ENCODE data around the gene CADM1. TPM values are rescaled to one million over a fixed set of nuclear protein-coding genes. Genes with fewer than 3 reads are reported as not detected.

Gene CADM1
- total and polyA plus RNA-seq, 5 donors = 14.8 to 42.6 (median 31.9) TPM

GRCh38 chr11:115145324-115145723, 358.9 kb downstream of the CADM1 start:
- no peak for ATAC-seq

DNA sequence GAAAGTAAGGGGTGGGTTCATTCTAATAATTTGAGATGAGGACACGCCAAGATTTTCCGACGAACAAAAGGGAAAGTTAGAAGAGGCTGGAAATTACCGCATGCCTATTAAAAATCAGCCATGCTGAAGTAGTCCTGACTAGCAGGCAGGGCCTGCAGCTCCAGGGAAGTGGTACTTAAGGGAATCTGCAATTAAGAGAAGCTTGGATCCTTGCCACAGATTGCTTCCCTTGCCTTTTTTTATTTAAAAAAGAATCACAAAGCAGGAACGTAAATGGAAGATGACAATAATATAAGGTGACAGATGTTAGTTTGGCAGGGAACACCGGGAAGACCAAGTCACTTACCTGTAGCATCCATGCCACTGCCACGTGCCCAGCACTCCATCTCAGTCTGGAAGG, 359.3 kb downstream of the CADM1 start:
- H3K27ac ChIP-seq (ENCODE audit: low read length) = no peak overlapping the region
- no peak for ATAC-seq
- no peak overlapping the region for H3K4me3 ChIP-seq (ENCODE audit: low read length)
- DNase-seq = no peak
- H3K27me3 ChIP-seq (ENCODE audit: control insufficient read depth, insufficient read depth) = no peaks in the 10 kb centered on the region
- H3K4me1 ChIP-seq (ENCODE audit: control insufficient read depth, insufficient read depth, low read length) = no peaks in the 10 kb centered on the region
- no peaks in the 10 kb centered on the region for H3K9me3 ChIP-seq (ENCODE audit: control insufficient read depth, low read length)
- intact Hi-C loops (cut with DNase I) = no loop called here
- WGBS = 73% methylated on average over 7 of the region's 7 CpGs

More at GRCh38 chr11:115145324-115145723, 358.9 kb downstream of the CADM1 start:
- no peak overlapping the region for H3K4me3 ChIP-seq (ENCODE audit: low read length)
- intact Hi-C loops (cut with DNase I) = no loop called here
- 81% methylated on average over 8 of the region's 8 CpGs for WGBS
- H3K27me3 ChIP-seq (ENCODE audit: control insufficient read depth, insufficient read depth) = no peaks in the 10 kb centered on the region
- no peaks in the 10 kb centered on the region for H3K4me1 ChIP-seq (ENCODE audit: control insufficient read depth, insufficient read depth, low read length)
- no peaks in the 10 kb centered on the region for H3K9me3 ChIP-seq (ENCODE audit: control insufficient read depth, low read length)
- DNase-seq = no peak
- no peak overlapping the region for H3K27ac ChIP-seq (ENCODE audit: low read length)

GRCh38 chr11:115144014-115144413, 360.2 kb downstream of the CADM1 start:
- Histone ChIP-seq H3K27me3 (ENCODE audit: control insufficient read depth, insufficient read depth) (no peaks in the 10 kb centered on the region), H3K9me3 (ENCODE audit: control insufficient read depth, low read length) (no peaks in the 10 kb centered on the region), H3K27ac (ENCODE audit: low read length) (no peak overlapping the region), H3K4me3 (ENCODE audit: low read length) (no peak overlapping the region), H3K4me1 (ENCODE audit: control insufficient read depth, insufficient read depth, low read length) (no peaks in the 10 kb centered on the region)
- ATAC-seq (no peak), DNase-seq (no peak)
- WGBS = 89% methylated on average over 5 of the region's 5 CpGs
- intact Hi-C loops (cut with DNase I) = no loop called here

GRCh38 chr11:115141231-115142114, 362.7 kb downstream of the CADM1 start:
- Histone ChIP-seq H3K4me1 (ENCODE audit: control insufficient read depth, insufficient read depth, low read length) (no peaks in the 10 kb centered on the region), H3K4me3 (ENCODE audit: low read length) (no peak overlapping the region), H3K27me3 (ENCODE audit: control insufficient read depth, insufficient read depth) (no peaks in the 10 kb centered on the region), H3K27ac (ENCODE audit: low read length) (no peak overlapping the region), H3K9me3 (ENCODE audit: control insufficient read depth, low read length) (no peaks in the 10 kb centered on the region)
- ATAC-seq = no peak
- WGBS = 84% methylated on average over 13 of the region's 13 CpGs
- intact Hi-C loops (cut with DNase I) = no loop called here
- no peak for DNase-seq

DNA sequence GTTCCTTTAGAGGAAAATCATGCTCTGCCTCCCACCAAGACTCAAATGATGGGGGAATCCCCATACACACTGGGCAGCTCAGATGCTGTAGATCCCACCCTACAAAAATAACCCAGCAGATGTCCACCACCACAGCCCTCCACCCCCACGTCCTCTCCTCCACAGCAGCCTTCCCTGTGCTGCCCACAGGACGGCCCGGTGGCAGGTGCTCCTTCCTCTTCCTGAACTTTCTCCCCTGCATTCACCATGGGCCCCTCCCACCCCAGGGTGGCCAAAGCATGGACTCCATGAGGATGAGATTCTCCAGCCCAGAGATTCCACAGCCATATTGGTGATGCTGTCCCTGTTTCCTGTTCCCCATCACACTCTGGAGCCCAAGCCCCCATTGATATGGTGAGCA, 368.3 kb downstream of the CADM1 start:
- no peak for DNase-seq
- intact Hi-C loops (cut with DNase I) = no loop called here
- no peak overlapping the region for H3K4me3 ChIP-seq (ENCODE audit: low read length)
- no peaks in the 10 kb centered on the region for H3K9me3 ChIP-seq (ENCODE audit: control insufficient read depth, low read length)
- ATAC-seq = no peak
- no peaks in the 10 kb centered on the region for H3K4me1 ChIP-seq (ENCODE audit: control insufficient read depth, insufficient read depth, low read length)
- no peak overlapping the region for H3K27ac ChIP-seq (ENCODE audit: low read length)
- no peaks in the 10 kb centered on the region for H3K27me3 ChIP-seq (ENCODE audit: control insufficient read depth, insufficient read depth)
- 75% methylated on average over 3 of the region's 3 CpGs for WGBS

- DNase-seq = no peak
- no peak overlapping the region for H3K27ac ChIP-seq (ENCODE audit: low read length)
- 90% methylated on average over 11 of the region's 11 CpGs for WGBS
- H3K27me3 ChIP-seq (ENCODE audit: control insufficient read depth, insufficient read depth) = no peaks in the 10 kb centered on the region
- no peaks in the 10 kb centered on the region for H3K4me1 ChIP-seq (ENCODE audit: control insufficient read depth, insufficient read depth, low read length)
- H3K4me3 ChIP-seq (ENCODE audit: low read length) = no peak overlapping the region
- intact Hi-C loops (cut with DNase I) = no loop called here
- ATAC-seq = no peak
- H3K9me3 ChIP-seq (ENCODE audit: control insufficient read depth, low read length) = no peaks in the 10 kb centered on the region
Observed at GRCh38 chr11:115134926-115135325, 369.3 kb downstream of the CADM1 start.

- H3K27me3 ChIP-seq (ENCODE audit: control insufficient read depth, insufficient read depth) = no peaks in the 10 kb centered on the region
- H3K4me3 ChIP-seq (ENCODE audit: low read length) = no peak overlapping the region
- no peak overlapping the region for H3K27ac ChIP-seq (ENCODE audit: low read length)
- ATAC-seq = no peak
- 84% methylated on average over 5 of the region's 5 CpGs for WGBS
- intact Hi-C loops (cut with DNase I) = no loop called here
- DNase-seq = no peak
- H3K9me3 ChIP-seq (ENCODE audit: control insufficient read depth, low read length) = no peaks in the 10 kb centered on the region
- no peaks in the 10 kb centered on the region for H3K4me1 ChIP-seq (ENCODE audit: control insufficient read depth, insufficient read depth, low read length)
Observed at GRCh38 chr11:115133475-115134209, 370.6 kb downstream of the CADM1 start.

DNA sequence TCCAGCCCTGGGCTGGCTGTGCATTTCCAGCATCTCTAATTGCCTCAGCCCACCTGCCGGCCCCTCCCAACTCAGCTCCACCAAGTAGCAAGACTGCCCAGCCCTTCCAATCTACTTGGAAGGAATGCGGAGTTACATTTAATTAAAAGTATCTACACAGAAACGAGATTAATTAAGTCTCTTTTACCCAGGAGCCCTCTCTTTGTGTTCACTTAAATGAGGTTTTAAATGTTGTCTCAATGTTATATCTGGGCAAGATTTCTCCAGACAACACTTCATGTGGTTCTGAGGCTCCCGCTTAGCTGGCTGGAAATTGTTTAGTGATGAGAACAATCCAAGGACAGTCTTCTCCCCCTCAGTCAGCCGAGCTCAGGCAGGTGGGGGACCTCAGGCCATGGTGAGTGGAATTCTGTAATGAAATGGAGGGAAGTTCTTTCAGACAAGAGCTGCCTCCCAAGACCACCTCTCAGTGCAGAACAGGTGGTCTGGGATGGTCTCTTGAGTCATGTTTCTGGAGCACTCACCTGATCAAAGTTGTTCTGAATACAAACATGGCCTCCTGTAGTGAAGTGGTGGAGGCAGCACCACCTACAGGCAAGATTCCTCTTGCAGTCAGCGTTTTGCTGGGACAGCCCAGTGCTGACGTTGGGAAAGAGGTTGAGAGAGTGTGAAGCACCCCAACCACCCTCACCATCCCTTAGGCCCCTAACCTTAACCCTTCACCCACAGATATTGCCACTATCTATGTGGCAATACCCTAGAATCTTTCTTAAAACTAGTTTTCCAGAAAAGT, 371.6 kb downstream of the CADM1 start:
- Histone ChIP-seq H3K27me3 (ENCODE audit: control insufficient read depth, insufficient read depth) (no peaks in the 10 kb centered on the region), H3K4me1 (ENCODE audit: control insufficient read depth, insufficient read depth, low read length) (no peaks in the 10 kb centered on the region), H3K27ac (ENCODE audit: low read length) (no peak overlapping the region), H3K9me3 (ENCODE audit: control insufficient read depth, low read length) (no peaks in the 10 kb centered on the region), H3K4me3 (ENCODE audit: low read length) (no peak overlapping the region)
- ATAC-seq (no peak), DNase-seq (no peak)
- intact Hi-C loops (cut with DNase I) = no loop called here
- WGBS = 62% methylated on average over 7 of the region's 7 CpGs

- intact Hi-C loops (cut with DNase I) = no loop called here
- Histone ChIP-seq H3K4me3 (ENCODE audit: low read length) (no peak overlapping the region), H3K4me1 (ENCODE audit: control insufficient read depth, insufficient read depth, low read length) (no peaks in the 10 kb centered on the region), H3K27ac (ENCODE audit: low read length) (no peak overlapping the region), H3K27me3 (ENCODE audit: control insufficient read depth, insufficient read depth) (no peaks in the 10 kb centered on the region), H3K9me3 (ENCODE audit: control insufficient read depth, low read length) (no peaks in the 10 kb centered on the region)
- 38% methylated on average over 14 of the region's 14 CpGs for WGBS
- DNase-seq = no peak
- no peak for ATAC-seq
Observed at GRCh38 chr11:115129473-115130289, 374.5 kb downstream of the CADM1 start.

- 82% methylated on average over 4 of the region's 4 CpGs for WGBS
- Histone ChIP-seq H3K4me3 (ENCODE audit: low read length) (no peak overlapping the region), H3K27me3 (ENCODE audit: control insufficient read depth, insufficient read depth) (no peaks in the 10 kb centered on the region), H3K27ac (ENCODE audit: low read length) (no peak overlapping the region), H3K4me1 (ENCODE audit: control insufficient read depth, insufficient read depth, low read length) (no peaks in the 10 kb centered on the region), H3K9me3 (ENCODE audit: control insufficient read depth, low read length) (no peaks in the 10 kb centered on the region)
- intact Hi-C loops (cut with DNase I) = no loop called here
- DNase-seq (no peak), ATAC-seq (no peak)
Observed at GRCh38 chr11:115128226-115128625, 376.0 kb downstream of the CADM1 start.

All from right cardiac atrium (tissue), 5 donors.